Fibroblast of skin of scalp (primary cell): ENCODE results near the gene NME1. TPM values are rescaled to one million over a fixed set of nuclear protein-coding genes. Genes with fewer than 3 reads are reported as not detected.
"Not testable (repeated sequence)": the region's sequence is repeated elsewhere in the genome, so short reads cannot be mapped to it uniquely, and the experiment has no call there.

ENCODE experiments used
- DNase-seq: peaks from one replicate; pipeline ENCODE4 v3.0.0-alpha.2; 2013
- polyA plus RNA-seq, 2 experiments: library from polyadenylated mRNA; unstranded; fragments of 120-200 nt; gene quantifications; one replicate each; pipeline ENCODE4 v1.2.1, GENCODE V29; 2013; ENCODE audit not compliant: insufficient read length in 2 of 2

The NME1 gene
- 121 TPM for polyA plus RNA-seq (2013, experiment 1 of 2; ENCODE audit: insufficient read length)
- polyA plus RNA-seq (2013, experiment 2 of 2; ENCODE audit: insufficient read length) = 107 TPM

GRCh38 chr17:51153210-51154072 is at the start of gene NME1:
TSS of gene NME1 (plus strand) at chr17:51153559. CDS start at chr17:51155655, 2,096 bp downstream.
- DNase-seq = peak; percentile 99

GRCh38 chr17:51107778-51108177 is 45.6 kb upstream of the NME1 start:
- no peak for DNase-seq

- DNase-seq = not testable (repeated sequence)
These were observed 40.8 kb upstream of the NME1 start for GRCh38 chr17:51112303-51113222.

GRCh38 chr17:51115179-51115578 is 38.2 kb upstream of the NME1 start:
- DNase-seq = no peak

- no peak for DNase-seq
These were observed 34.8 kb upstream of the NME1 start for GRCh38 chr17:51118330-51119195.

- peak; percentile 58 for DNase-seq
These were observed 33.7 kb upstream of the NME1 start for GRCh38 chr17:51119415-51120356.

- no peak for DNase-seq
These were observed 33.0 kb upstream of the NME1 start for GRCh38 chr17:51120357-51120738.

GRCh38 chr17:51120739-51121619 is 32.4 kb upstream of the NME1 start, which contains the start of gene SPAG9:
TSS of gene SPAG9 (minus strand) at chr17:51120868. CDS start at chr17:51120656, 212 bp downstream.
- peak; percentile 98 for DNase-seq

GRCh38 chr17:51121620-51122472 is 31.5 kb upstream of the NME1 start:
- DNase-seq = peak; percentile 95

GRCh38 chr17:51122473-51123115 is 30.8 kb upstream of the NME1 start:
- DNase-seq = not testable (repeated sequence)

- no peak for DNase-seq
These were observed 28.5 kb upstream of the NME1 start for GRCh38 chr17:51124640-51125503.

- peak; percentile 10 for DNase-seq
These were observed 25.3 kb upstream of the NME1 start for GRCh38 chr17:51128076-51128475.

- peak; percentile 18 for DNase-seq
These were observed 20.4 kb upstream of the NME1 start for GRCh38 chr17:51132964-51133319.

- DNase-seq = peak; percentile 25
These were observed 20.0 kb upstream of the NME1 start for GRCh38 chr17:51133365-51133764.

GRCh38 chr17:51135956-51136355 is 17.4 kb upstream of the NME1 start:
- DNase-seq = no peak

- DNase-seq = no peak
These were observed 10.8 kb upstream of the NME1 start for GRCh38 chr17:51142597-51142996.
